GM19438 (cell line): ENCODE data around the gene FMNL2.
A peak's percentile ranks its signal among the peaks of the same experiment; 100 is the strongest.
"Not testable (repeated sequence)": the region's sequence is repeated elsewhere in the genome, so short reads cannot be mapped to it uniquely, and the experiment has no call there.

Source experiments
- ATAC-seq: cut with Tn5 transposase; IDR thresholded peaks from one replicate; pipeline ENCODE4 v1.9.1; 2021; ENCODE audit warnings: low read depth; ENCODE audit not compliant: unreplicated experiment

FMNL2 gene

DNA sequence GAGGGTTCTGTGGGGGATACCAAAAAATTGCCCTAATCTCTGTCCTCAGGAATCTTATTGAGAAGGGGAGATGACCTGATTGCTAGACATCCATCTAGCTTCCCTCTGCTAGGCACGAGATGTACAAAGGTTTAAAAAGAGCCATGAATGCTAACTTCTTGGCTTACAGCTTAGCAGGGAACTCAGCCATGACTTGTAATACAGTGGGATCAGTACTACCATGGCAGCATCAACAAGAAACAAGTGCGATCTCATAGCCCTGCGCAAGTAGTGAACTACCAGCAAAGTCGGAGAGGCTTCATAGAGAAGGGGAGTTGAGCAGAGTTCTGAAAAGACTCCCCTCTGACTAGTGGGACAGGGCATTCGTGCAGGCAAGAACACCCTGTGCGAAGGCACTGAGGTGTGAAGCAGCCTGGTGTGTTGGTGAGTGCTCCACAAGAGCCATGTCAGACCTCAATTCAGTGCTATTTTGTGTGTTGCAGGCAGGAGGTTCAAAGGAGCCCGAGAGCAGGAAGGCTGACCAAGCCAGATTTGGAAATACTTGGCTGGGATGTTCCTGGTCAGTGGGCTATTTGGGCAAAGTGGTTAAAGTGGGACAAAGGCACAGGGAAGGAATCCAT, 130.0 kb downstream of the FMNL2 start:
- no peak for ATAC-seq

DNA sequence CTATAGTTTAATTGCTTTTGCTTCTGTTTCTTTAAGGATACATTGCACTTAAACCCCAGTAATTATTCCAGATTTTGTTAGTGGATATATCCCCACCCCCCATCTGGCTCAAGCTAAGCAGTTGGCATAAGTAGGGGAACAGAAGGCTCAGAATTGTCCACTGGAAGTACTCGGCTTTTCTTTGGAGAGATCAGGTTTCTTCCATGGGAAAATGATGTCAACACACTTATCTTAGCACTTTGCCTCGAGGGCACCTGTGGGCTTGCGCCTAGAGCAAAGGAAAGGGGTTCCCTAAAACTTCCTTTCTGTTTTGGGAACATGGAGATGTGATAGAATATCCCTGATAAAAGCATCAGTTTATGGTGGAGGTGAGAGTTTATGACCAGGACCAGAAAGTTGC, 130.6 kb downstream of the FMNL2 start:
- ATAC-seq, result no peak

DNA sequence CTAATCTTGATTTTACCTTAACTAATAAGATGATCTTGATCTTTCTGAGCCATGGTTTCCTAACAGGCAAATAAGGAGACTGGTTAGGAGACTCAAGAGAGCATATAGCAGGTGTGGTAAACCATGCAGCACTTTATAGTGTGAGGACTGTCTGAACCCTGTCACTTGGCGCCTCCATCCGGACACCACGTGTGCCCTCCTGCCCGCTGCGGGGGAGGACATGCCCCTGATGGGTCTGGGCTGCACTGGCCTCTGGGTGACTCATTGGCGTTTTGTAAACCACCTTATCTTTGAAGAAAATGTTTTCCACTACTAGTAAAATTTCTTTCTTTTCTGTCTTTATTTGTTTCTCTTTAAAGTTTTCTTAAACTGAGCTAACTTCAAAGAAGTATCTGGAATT, 131.1 kb downstream of the FMNL2 start:
- ATAC-seq, result no peak

DNA sequence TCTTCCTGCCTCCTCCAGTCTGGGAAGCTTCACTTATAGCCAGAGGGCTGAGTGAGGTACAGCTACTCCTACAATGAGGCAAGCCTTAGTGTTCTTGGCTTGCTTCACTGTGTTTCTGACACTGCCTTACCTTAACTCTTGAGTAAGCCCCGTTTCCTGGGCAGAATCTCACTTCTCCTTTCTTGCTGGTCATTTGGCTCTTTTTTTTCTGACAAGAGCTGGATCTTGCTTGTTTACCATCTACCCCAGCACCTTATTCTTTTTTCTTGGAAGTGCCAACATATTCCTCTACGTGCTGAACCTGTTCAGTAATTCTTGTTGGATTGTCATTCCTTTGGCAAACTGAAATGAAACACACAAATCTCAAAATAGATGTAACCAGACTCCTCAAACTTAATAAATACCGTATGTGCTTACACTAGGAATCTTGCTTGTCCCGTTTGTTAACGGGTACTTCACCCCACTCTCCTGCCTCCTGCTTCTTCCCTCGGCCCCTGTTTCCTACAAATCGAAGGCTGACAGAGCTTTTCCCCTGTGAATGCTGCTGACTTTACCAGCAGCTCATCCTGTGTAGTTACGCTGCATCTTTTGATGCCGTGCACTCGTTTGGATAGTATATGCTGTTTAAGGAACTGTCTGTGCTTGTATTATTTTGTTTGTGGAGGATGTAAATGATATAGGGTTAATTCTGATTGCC, 132.2 kb downstream of the FMNL2 start:
- peak; percentile 92 for ATAC-seq

DNA sequence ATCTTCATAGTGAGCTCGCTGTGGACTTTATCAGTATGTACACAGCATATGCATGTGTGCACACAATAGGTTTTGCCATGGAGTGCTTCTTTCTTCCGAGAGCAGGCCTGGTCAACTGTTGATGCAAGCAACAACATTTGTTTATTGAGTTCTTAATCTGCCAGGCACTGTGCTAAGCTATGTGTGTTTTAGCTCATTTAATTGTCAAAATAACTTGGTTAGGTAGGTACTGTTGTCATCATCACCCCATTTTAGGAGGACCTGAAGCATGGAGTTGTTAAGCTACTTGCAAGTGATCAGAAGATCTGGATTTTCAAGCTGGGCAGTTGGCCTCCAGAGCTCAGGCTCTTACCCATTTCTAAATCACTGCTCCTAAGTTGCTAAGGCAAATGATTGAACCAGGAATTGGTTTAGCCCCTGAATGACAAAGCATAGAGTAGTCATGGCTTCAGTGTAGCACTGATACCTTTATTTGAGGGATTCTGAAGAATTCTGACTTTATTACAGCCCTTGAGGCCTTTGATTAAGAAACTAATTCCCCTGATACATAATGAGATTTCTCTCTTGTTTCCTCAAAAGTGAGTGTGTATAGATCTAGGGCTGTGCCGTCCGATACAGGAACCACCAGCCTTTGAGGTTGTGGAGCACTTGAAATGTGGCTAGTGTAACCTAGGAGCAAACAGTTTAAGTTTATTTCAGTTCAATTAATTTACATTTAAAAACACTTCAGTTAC, 132.9 kb downstream of the FMNL2 start:
- ATAC-seq, result no peak

DNA sequence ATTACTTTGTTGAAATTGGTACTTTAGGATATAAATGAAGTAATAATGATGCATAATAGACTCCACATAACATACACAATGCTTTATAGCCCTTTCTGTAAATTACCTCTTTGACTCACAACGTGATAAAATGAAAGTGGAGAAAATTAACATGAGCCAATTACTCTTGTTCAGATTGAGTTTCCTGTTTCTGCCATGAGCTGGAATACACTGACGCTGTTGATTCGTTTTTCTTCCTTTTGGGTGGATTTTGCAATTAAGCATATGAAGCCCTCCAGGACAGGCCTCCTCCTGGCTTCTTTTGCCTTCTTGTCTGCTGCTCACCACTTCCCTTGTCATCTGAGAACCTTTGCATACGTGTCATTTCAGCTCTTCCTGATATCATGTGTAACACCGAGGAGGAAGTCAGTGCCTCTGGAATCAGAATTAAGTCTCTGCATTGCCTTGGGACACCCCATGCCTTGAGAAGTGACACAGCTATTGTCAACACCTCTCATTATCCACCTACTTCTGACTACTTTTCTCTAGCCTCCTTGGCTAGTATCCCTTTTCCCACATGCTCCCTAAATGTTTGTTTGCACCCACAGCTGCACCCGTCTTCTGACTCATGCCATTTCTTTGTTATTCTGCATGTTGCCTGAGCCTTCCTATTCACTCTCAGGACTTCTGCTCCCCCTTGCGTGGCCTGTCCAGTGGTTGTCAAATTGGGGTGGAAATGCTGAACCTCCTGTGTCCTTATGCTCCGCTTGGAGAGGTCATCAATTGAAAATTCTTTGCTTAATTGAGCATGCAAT, 134.1 kb downstream of the FMNL2 start:
- no peak for ATAC-seq

DNA sequence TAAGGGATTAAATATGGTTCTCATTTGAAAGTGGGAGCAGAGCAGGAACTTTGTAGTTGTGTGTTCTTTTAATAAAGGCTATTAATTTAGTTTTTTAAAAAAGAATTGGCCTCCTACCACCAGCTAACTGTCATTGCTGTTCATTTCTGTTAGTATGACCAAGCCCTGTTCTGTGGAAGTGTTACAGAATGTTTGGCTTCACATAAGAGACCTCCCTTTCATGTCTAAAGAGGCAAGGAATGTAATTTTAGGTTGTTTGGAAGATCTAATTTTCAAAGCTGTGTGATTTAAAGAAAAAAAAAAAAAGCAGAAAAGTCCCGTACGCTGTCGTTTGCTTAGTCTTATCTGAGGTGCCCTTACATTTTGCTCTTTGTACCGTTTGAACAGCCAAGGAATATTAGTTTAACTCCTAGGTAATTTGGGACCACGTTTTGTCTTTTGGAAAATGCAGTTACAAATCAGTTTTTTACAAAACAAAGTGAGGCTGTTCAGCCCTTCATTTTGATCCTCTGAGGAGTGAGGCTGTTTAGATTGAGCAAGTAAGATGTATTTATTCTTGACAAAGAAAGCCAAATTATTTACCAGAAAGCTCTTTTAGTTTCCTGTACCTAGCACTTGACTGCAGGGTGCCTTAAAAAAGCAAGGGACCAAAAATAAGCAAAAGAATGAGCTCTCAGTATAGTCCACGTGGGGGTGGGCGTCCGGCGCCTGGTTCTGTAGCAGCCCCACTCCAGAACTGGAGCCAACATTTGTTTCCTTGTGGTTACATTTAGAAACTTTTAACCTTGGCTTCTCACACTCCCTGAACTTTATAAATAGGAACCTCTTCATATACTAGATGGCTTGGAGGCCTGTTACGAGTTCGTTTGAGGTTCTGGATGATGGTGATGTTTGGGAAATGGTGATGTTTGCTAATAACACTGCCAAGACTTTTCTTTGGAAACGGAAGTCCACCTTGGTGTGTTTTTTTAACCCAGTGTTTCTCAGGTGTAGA, 136.2 kb downstream of the FMNL2 start:
- no peak for ATAC-seq

DNA sequence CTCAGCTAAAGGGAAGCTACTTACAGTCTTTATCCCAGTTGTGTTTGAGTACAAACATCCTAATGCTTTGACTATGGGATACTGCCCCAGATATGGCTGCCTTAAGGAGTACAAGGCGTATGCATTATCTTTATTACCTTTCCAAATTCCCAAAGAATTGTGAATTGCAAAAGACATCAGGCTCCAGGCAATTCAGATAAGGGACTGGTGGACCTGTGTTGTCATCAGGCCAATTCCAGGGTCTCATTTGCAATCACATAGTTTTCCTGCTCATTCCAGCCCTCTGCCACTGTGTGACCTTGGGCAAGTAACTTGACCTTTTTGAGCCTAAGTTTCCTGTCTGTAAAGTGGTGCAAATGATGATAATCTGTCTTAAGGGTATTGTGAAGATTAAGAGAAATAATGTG, 137.5 kb downstream of the FMNL2 start:
- ATAC-seq, result no peak

DNA sequence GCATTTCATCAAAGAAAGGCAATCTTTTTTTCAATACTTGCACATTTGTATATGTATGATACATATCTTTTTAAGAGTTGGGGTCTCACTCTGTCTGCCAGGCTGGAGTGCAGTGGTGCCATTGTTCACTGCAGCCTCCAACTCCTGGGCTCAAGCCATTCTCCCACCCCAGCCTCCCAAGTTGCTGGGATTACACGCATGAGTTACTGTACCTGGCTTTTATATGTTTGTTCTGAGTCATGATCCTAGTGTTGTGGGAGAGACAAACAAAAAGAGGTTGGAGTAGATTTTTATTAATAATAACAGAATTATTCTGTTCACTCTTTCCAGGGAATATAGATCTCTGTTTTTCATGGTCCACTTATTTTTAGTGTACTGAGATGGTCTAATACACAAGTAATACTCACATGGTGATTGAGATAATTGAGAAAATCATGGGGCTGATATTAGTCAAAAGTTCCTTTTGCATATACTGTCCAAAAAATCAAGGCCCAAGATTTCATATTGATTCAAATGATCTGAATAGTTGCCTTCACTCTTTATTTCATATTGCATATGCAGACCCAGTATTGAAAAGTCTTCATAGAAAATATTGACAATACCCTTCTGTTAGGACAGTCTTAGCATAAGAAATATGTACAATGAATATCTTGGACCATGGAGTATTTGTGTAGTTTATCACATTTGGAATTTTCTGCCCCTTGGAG, 138.3 kb downstream of the FMNL2 start:
- ATAC-seq, result no peak

DNA sequence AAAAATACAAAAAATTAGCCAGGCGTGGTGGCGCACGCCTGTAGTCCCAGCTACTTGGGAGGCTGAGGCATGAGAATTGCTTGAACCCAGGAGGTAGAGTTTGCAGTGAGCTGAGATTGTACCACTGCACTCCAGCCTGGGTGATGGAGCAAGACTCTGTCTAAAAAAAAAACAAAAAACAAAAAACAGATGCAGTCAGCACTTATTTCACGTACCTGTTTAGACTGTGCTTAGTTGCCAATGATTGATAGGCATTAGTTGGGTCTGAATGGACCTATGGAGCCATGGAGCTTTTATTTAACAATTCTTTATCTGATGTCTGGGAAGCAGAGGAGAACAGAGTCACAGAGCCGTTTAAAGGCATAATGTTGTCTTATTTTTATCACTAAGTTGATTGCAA, 139.5 kb downstream of the FMNL2 start:
- not testable (repeated sequence) for ATAC-seq

DNA sequence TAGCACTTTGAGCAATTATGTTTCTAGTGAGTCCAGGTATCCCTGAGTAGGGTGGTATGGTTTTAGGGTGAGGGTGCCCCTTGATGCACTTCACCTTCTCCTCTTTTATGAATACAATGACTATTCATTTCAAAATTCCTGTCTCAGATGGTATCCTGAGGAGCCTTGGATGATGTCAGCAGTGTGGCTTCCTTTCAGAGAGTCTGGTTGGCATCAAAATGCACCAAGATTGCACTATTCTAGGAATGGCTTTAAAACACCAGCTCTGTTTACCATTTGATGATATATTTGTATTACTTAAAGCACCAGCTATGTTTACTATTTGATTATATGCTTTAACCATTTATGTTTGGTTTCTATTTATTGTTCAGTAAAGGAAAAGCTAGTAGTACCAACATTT, 141.0 kb downstream of the FMNL2 start:
- no peak for ATAC-seq

DNA sequence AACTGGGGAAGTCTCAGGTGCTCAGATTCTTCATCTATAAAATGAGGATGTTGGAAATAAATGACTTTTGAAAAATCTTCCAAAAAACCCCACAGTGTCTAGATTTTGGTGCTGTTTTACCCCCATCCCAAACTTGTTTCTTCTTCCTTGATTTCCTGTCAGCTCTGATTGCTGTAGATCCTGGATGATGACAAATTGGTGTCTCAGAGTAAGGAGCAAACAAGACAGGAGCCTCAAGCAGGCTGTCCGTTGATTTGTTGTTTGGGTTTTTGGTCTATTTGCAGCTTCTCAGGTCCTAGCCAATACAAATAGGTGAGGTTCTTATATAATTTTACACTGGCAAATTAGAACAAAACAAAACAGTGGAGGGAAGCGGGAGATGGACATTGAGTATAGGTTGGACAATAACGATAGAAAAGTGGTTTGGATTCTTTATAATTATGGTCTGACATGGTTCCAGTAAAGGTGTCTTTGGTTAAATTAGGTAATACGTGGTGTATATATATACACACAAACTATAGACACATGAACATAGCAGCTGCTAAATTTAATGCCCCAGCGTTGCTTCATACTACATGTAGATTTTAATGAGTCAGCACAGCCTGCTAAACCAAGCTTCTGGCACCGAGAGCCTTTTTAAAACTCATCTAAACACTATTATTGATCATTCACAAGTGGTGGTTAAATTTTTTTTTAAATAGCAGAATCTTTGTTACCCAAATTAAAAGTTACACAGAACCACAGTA, 142.5 kb downstream of the FMNL2 start:
- ATAC-seq, result no peak

DNA sequence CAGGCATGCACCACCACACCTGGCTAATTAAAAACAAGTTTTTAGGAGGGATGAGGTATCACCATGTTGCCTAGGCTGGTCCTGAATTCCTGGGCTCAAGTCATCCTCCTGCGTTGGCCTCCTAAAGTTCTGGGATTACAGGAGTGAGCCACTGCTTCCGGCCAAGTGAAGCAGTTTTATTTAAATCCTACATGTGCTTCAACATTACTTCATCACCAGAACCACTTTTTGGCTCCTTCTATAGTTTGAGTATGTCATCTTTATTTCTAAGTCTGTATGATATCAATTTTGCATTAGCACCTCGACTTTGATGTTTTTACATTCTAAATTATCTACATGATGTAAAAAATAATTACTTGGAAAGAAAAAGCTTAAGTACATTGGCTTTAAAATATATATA, 144.3 kb downstream of the FMNL2 start:
- no peak for ATAC-seq

DNA sequence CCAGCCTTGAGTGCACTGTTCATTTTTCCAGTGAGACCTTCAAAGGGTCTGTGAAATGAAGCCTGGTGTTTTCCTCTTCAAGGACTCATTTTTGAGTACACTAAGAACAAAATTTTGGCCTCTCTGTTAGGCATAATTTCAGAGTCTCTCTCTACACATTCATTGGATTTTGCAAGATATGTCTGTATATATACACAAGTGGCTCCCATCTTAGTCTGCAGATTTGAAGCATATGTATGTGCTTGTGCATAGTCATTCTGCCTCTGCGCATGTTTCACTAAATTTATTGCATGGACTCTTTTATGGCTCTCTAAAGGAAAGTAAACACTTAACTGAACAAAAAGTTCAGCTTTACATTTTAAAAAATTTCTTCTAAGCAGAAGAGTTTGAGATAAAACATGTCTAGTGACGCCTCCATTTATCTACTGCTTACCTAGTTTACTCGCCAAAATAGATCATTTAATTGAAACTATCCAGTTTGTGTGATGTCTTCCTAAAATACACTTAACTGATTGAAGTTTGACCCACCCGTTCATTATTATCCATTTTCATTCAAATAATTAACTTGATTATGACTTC, 145.9 kb downstream of the FMNL2 start:
- no peak for ATAC-seq

DNA sequence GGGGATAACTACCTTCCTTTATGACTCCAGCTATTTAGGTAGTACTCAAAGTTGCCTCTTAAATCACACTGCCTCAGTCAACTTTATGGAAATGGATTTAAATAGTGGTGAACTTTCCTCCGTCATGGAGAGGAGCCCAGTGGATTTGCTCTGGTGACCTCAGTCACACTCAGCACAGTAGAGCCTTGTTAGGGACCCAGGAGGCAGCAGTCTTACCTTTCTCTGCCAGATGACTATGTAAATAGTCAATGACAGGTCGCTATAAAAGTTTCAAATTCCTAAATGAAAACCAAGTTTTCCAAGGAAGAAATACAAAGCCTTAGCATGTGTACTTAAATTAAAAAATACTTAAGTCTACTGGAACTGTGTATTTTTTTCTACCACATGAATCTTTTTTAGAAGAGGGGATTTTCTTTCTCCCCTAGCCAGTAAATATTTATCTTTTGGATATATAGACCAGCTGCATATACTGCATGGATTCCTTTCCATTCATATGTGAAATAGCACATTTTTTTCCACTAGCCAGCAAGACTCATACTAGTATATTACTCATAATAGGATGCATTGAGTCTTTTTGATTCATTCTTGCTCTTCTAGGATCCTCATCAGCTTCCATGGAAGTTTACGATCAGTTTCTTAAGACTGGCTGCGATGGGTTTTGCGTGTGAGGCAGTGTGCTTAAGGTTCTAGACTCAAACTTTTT, 147.1 kb downstream of the FMNL2 start:
- ATAC-seq, result no peak

DNA sequence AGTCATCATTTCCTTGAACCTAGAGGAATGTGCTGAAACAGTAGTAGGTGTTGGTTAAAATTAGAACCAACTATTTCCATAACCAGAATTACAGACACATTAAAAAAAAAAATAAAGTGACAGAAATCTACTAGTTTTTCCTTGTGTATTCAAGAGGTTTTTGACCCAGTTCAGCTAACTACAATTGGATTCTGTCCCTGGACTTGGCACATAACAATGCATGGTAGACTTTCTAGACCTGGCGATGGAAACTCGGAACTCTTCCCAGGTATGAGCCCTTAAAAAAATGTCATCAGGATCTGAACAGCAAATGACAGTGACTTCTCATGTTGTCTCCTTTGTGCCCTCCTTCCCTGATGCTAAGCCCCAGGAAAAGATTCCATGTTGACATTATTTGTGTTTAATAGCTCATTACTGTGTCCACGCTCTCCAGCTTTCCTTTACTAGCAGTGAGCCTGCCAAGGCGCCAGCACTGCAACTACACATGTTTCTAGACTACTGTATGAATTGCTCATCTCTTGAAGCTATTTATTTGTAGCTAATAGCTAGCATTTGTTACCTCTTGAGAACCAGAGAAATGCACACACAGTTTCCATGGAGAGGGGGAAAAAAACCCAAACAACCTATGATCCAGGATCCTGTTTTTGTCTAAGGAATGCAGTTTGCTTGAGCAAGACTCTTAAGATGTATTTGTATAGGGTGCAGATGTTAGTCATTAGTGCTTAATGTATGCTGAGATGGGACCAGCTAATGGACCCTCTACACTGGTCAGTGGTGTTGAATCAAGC, 148.5 kb downstream of the FMNL2 start:
- no peak for ATAC-seq
